Stomach (tissue), 4 donors: ENCODE data around the gene VWA2.
A peak's percentile ranks its signal among the peaks of the same experiment; 100 is the strongest.

Experiments
- CTCF ChIP-seq, 7 experiments: fragments of 450-650 bp in 4 of 7; fragments of 200-600 bp in 3 of 7; sonication (generic) in 3 of 7; IDR thresholded peaks; one replicate each; pipeline ENCODE4 v1.5.1; 2016 to 2019; ENCODE audit warnings: antibody characterized with exemption in 7 of 7, control low read depth in 2 of 7, mild to moderate bottlenecking in 1 of 7
- EP300 ChIP-seq: sonication (generic); formaldehyde crosslinking; IDR thresholded peaks from one replicate; pipeline ENCODE4 v1.6.1; 2017; ENCODE audit warnings: antibody characterized with exemption
- POLR2A ChIP-seq, 4 donors: fragments of 450-650 bp; IDR thresholded peaks; one replicate each; pipeline ENCODE4 v1.6.1; 2016; ENCODE audit warnings: antibody characterized with exemption in 4 of 4, control low read depth in 2 of 4, mild to moderate bottlenecking in 1 of 4, moderate library complexity in 1 of 4
- POLR2AphosphoS5 ChIP-seq, 3 donors: sonication (generic); formaldehyde crosslinking; IDR thresholded peaks; one replicate each; pipeline ENCODE4 v1.6.1; 2016; ENCODE audit warnings: antibody characterized with exemption in 3 of 3

GRCh38 chr10:114271779-114272167 lies 32.7 kb downstream of the VWA2 start:
- TF ChIP-seq CTCF (IDR thresholded peaks at IDR 0.05) (no peak), POLR2A (IDR thresholded peaks at IDR 0.05) (no peak), POLR2AphosphoS5 (IDR thresholded peaks at IDR 0.05) (peak in 2 of 3 donors; percentile 21 to 70), EP300 (no peak)
